ENCODE results near the gene CYP4F11.

- TF ChIP-seq ZBTB42 (CRISPR knock-in tag; IDR thresholded peaks at IDR 0.05) = no peak
- no peak for TF ChIP-seq CHCHD3 (CRISPR knock-in tag; IDR thresholded peaks at IDR 0.05)
- no peak for TF ChIP-seq ZUFSP (CRISPR knock-in tag; IDR thresholded peaks at IDR 0.05; ENCODE audit: borderline replicate concordance)
- TF ChIP-seq FOSL1 (CRISPR knock-in tag; IDR thresholded peaks at IDR 0.05; ENCODE audit: borderline replicate concordance) = no peak
- TF ChIP-seq EP300 (IDR thresholded peaks at IDR 0.05; ENCODE audit: low read depth in 2 of 2, low read length in 2 of 2) = no peak
- no peak for TF ChIP-seq EP300 (CRISPR knock-in tag; IDR thresholded peaks at IDR 0.05; ENCODE audit: borderline replicate concordance)
- TF ChIP-seq POLR2A (IDR thresholded peaks at IDR 0.05; ENCODE audit: insufficient read depth in 1 of 2, low read depth in 2 of 2, low read length in 2 of 2) = no peak
- no peak for TF ChIP-seq ELF4 (CRISPR knock-in tag; IDR thresholded peaks at IDR 0.05; ENCODE audit: borderline replicate concordance)
- no peak for TF ChIP-seq POLR2G (IDR thresholded peaks at IDR 0.05; ENCODE audit: low read depth, low read length)
- TF ChIP-seq SMAD9 (CRISPR knock-in tag; IDR thresholded peaks at IDR 0.05) = no peak
- TF ChIP-seq ZBTB1 (CRISPR knock-in tag; IDR thresholded peaks at IDR 0.05; ENCODE audit: borderline replicate concordance) = no peak
- no peak for TF ChIP-seq RAD21 (CRISPR knock-in tag; IDR thresholded peaks at IDR 0.05)
- TF ChIP-seq HCFC1 (IDR thresholded peaks at IDR 0.05; ENCODE audit: low read depth, low read length) = no peak
- TF ChIP-seq MXD1 (CRISPR knock-in tag; IDR thresholded peaks at IDR 0.05) = no peak
- no peak for TF ChIP-seq CTCF (CRISPR knock-in tag; IDR thresholded peaks at IDR 0.05)
Measured at GRCh38 chr19:15913384-15913783, 20.9 kb downstream of the CYP4F11 start.

Measured in HepG2 (cell line).